CD4-positive, alpha-beta T cell (primary cell): Measurements from ENCODE around the gene GPC5. TPM values are rescaled to one million over a fixed set of nuclear protein-coding genes. Genes with fewer than 3 reads are reported as not detected.

ENCODE experiments used
- ATAC-seq: fragments of 200-7000 bp; cut with Tn5 transposase; one replicate; pipeline ENCODE4 v1.10.0; 2022; ENCODE audit warnings: mild to moderate bottlenecking; ENCODE audit not compliant: poor library complexity
- CTCF ChIA-PET: fragments of 350-600 bp; sonication (Branson Sonifier 250); formaldehyde crosslinking; loops from one replicate; lab custom pipeline; 2021; ENCODE audit warnings: antibody characterized with exemption, inconsistent platforms; lab: Charles Lee
- POLR2A ChIA-PET: fragments of 350-600 bp; sonication (Branson Sonifier 250); formaldehyde crosslinking; loops from one replicate; lab custom pipeline; 2021; ENCODE audit warnings: antibody characterized with exemption, inconsistent platforms; lab: Charles Lee
- DNase-seq, 14 experiments: peaks; one replicate each; pipeline ENCODE4 v3.0.0-alpha.2; 2013 to 2020; ENCODE audit warnings: mixed read lengths in 2 of 14
- H3K27ac ChIP-seq, 2 donors: one replicate each; pipeline versions ENCODE4 v1.5.1 to v1.7.0; 2013; ENCODE audit warnings: low read length in 2 of 2, low read depth in 1 of 2, mild to moderate bottlenecking in 1 of 2
- H3K27me3 ChIP-seq, 2 experiments: 1 replicate in 1 of 2; 2 replicates in 1 of 2; pipeline versions ENCODE4 v1.6.1 to v1.7.0; 2013; ENCODE audit warnings: low read length in 2 of 2, control low read depth in 1 of 2, mild to moderate bottlenecking in 1 of 2, moderate library complexity in 1 of 2; ENCODE audit not compliant: insufficient read depth in 2 of 2, control insufficient read depth in 1 of 2
- H3K36me3 ChIP-seq: one replicate; pipeline ENCODE4 v1.6.1; 2013; ENCODE audit warnings: low read length, control low read depth; ENCODE audit not compliant: insufficient read depth
- H3K4me1 ChIP-seq: one replicate; pipeline ENCODE4 v1.6.1; 2013; ENCODE audit warnings: low read length, control low read depth; ENCODE audit not compliant: insufficient read depth
- H3K4me3 ChIP-seq: one replicate; pipeline ENCODE4 v1.5.1; 2013; ENCODE audit warnings: mild to moderate bottlenecking, low read length, moderate library complexity
- H3K9me3 ChIP-seq, 2 experiments: 1 replicate in 1 of 2; 2 replicates in 1 of 2; pipeline versions ENCODE4 v1.6.1 to v1.7.0; 2013; ENCODE audit warnings: low read length in 2 of 2, mild to moderate bottlenecking in 2 of 2, control low read depth in 1 of 2, moderate library complexity in 1 of 2; ENCODE audit not compliant: control insufficient read depth in 1 of 2, insufficient read depth in 1 of 2
- H3K27ac Mint-ChIP-seq: one replicate; pipeline ENCODE4 v1.8.0; 2020; ENCODE audit warnings: mixed read lengths
- H3K27me3 Mint-ChIP-seq: one replicate; pipeline ENCODE4 v1.8.0; 2021; ENCODE audit warnings: mixed read lengths
- H3K36me3 Mint-ChIP-seq: one replicate; pipeline ENCODE4 v1.8.0; 2021; ENCODE audit warnings: low read depth, mixed read lengths
- H3K4me1 Mint-ChIP-seq: one replicate; pipeline ENCODE4 v1.8.0; 2021; ENCODE audit warnings: low read depth, mixed read lengths
- H3K4me3 Mint-ChIP-seq: one replicate; pipeline ENCODE4 v1.8.0; 2020; ENCODE audit warnings: mild to moderate bottlenecking, mixed read lengths
- H3K9me3 Mint-ChIP-seq: one replicate; pipeline ENCODE4 v1.8.0; 2020; ENCODE audit warnings: mixed read lengths
- intact Hi-C, 2 experiments: fragments of 100-400 bp; cut with DNase I in 1 of 2; cut with micrococcal nuclease in 1 of 2; formaldehyde crosslinking; loops; one replicate each; pipeline versions ENCODE4 v1.15.1 to v1.9.0; 2023 to 2025; cut with DNase I, micrococcal nuclease
- total RNA-seq, 174 experiments: library from RNA in 2 of 174; stranded (reverse) in 2 of 174; gene quantifications; one replicate each; pipeline ENCODE4 v1.2.3 and lab custom pipeline; 2021 to 2026
- TF ChIP-seq, protein P1 (sequence below): fragments of 200-600 bp; IDR thresholded peaks from one replicate; pipeline ENCODE4 v1.8.0; 2022; ENCODE audit warnings: antibody characterized with exemption, mild to moderate bottlenecking

GPC5 gene
- total RNA-seq, 2 experiments from 2014 or later: not detected

DNA sequence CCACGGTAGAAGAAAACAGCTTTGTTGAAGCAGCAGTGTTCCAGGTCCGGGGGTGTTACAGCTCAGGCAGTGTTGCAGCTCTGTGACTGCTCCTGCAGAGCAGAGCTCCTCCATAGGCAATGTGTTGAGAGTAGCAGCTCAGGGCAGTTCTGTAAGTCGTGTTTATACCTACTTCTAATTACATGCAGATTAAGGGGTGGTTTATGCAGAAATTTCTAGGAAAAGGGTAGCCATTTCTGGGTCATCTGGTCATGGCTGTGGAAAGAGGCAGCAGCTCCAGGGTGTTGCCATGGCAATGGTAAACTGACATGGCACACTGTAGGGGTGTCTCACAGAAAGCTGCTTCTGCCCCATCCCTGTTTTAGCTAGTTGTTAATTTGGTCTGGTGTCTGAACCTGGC is 316.4 kb downstream of the GPC5 start:
- no peak overlapping the region for H3K27ac Mint-ChIP-seq
- no peaks in the 10 kb centered on the region for H3K9me3 Mint-ChIP-seq
- no peak for ATAC-seq
- no peaks in the 10 kb centered on the region for H3K36me3 Mint-ChIP-seq
- intact Hi-C loops: no loop called here
- Histone ChIP-seq H3K27ac (no peak overlapping the region), H3K36me3 (no peaks in the 10 kb centered on the region), H3K4me3 (no peak overlapping the region), H3K9me3 (no peaks in the 10 kb centered on the region), H3K27me3 (no peaks in the 10 kb centered on the region), H3K4me1 (no peaks in the 10 kb centered on the region)
- no peak for DNase-seq
- H3K4me3 Mint-ChIP-seq: no peak overlapping the region
- ChIA-PET POLR2A (no interaction called here), CTCF (no interaction called here)
- peaks cover 5% of the 10 kb centered on the region for H3K27me3 Mint-ChIP-seq
- TF ChIP-seq, protein P1, sequence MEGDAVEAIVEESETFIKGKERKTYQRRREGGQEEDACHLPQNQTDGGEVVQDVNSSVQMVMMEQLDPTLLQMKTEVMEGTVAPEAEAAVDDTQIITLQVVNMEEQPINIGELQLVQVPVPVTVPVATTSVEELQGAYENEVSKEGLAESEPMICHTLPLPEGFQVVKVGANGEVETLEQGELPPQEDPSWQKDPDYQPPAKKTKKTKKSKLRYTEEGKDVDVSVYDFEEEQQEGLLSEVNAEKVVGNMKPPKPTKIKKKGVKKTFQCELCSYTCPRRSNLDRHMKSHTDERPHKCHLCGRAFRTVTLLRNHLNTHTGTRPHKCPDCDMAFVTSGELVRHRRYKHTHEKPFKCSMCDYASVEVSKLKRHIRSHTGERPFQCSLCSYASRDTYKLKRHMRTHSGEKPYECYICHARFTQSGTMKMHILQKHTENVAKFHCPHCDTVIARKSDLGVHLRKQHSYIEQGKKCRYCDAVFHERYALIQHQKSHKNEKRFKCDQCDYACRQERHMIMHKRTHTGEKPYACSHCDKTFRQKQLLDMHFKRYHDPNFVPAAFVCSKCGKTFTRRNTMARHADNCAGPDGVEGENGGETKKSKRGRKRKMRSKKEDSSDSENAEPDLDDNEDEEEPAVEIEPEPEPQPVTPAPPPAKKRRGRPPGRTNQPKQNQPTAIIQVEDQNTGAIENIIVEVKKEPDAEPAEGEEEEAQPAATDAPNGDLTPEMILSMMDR: no peak
- no peaks in the 10 kb centered on the region for H3K4me1 Mint-ChIP-seq

- ChIA-PET POLR2A (no interaction called here), CTCF (no interaction called here)
- Mint-ChIP-seq H3K27ac (no peak overlapping the region), H3K9me3 (no peaks in the 10 kb centered on the region), H3K36me3 (no peaks in the 10 kb centered on the region), H3K4me3 (no peak overlapping the region), H3K4me1 (no peaks in the 10 kb centered on the region), H3K27me3 (peaks cover 5% of the 10 kb centered on the region)
- TF ChIP-seq, protein P1: no peak
- H3K4me1 ChIP-seq: no peaks in the 10 kb centered on the region
- no peaks in the 10 kb centered on the region for H3K27me3 ChIP-seq
- H3K9me3 ChIP-seq: no peaks in the 10 kb centered on the region
- ATAC-seq (no peak), DNase-seq (no peak)
- intact Hi-C loops: no loop called here
- H3K27ac ChIP-seq: no peak overlapping the region
- no peaks in the 10 kb centered on the region for H3K36me3 ChIP-seq
- H3K4me3 ChIP-seq: no peak overlapping the region
These were observed 318.1 kb downstream of the GPC5 start for GRCh38 chr13:91716436-91717065.

GRCh38 chr13:91719033-91719432 is 320.6 kb downstream of the GPC5 start:
- Mint-ChIP-seq H3K4me1 (no peaks in the 10 kb centered on the region), H3K9me3 (no peaks in the 10 kb centered on the region), H3K27ac (no peak overlapping the region), H3K4me3 (no peak overlapping the region), H3K36me3 (no peaks in the 10 kb centered on the region), H3K27me3 (peaks cover 5% of the 10 kb centered on the region)
- no peak overlapping the region for H3K4me3 ChIP-seq
- DNase-seq: no peak
- intact Hi-C loops: no loop called here
- no peak for ATAC-seq
- no peaks in the 10 kb centered on the region for H3K36me3 ChIP-seq
- TF ChIP-seq, protein P1: no peak
- no peak overlapping the region for H3K27ac ChIP-seq
- CTCF ChIA-PET: interaction anchor here (1.1 kb wide), 1 partner anchor 24 kb away, joined by 3 read pairs; no protein-coding TSS in a partner anchor
- H3K27me3 ChIP-seq: no peaks in the 10 kb centered on the region
- H3K4me1 ChIP-seq: no peaks in the 10 kb centered on the region
- no peaks in the 10 kb centered on the region for H3K9me3 ChIP-seq
- POLR2A ChIA-PET: no interaction called here
